Lung microvascular endothelial cell (primary cell): Measurements from ENCODE around the gene ZFYVE9. TPM values are rescaled to one million over a fixed set of nuclear protein-coding genes. Genes with fewer than 3 reads are reported as not detected.
"Not testable (repeated sequence)": the region's sequence is repeated elsewhere in the genome, so short reads cannot be mapped to it uniquely, and the experiment has no call there.

ENCODE experiments used
- DNase-seq, 2 donors: peaks; one replicate each; pipeline versions ENCODE4 v3.0.0 to v3.0.0-alpha.2; 2010; ENCODE audit warnings: low read depth in 2 of 2
- total RNA-seq: library from RNA; depleted of rRNA; stranded (reverse); fragments of >200 nt; gene quantifications from 2 replicates; pipeline ENCODE4 v1.2.1, GENCODE V29; 2014

ZFYVE9 gene
- total RNA-seq, 1 donor from 2014 or later, result 36.7 TPM

DNA sequence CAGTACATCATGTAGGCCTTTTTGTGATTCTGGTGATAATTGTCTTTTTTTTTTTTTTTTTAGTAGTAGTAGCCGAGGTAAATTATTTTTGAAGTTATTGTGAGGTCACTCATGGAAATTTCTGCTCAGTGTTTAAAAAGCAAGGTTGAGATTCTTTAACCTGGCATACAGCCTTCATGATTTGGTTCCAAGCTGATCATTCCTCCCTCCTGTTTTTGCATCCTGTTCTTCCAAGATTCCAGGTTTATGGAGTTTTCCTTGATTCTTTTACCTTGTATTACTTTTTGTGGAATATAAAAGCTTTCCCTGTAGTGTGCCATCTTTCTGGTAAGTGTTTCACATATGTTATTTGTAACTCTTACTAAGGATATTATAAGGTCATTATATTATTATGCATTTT is 9.1 kb downstream of the ZFYVE9 start:
- DNase-seq, result no peak

DNA sequence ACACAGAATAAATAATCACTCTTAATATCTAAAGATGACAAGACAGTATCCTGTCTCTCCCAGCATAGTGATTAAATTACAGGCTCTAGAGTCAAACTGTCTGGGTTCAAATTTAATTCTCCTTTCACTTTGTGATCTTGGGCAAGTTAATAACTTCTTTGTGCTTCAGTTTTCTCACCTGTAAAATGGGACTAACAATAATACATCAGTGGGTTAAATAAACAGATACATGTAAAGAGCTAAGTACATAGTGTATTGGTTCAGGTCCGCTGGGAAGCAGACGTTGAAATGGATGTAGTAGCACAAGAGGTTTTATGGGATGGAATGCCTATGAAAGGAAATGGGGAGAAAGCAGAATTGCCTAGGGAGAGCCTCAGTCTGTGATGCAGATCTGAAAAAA is 10.7 kb downstream of the ZFYVE9 start:
- DNase-seq, result no peak

DNA sequence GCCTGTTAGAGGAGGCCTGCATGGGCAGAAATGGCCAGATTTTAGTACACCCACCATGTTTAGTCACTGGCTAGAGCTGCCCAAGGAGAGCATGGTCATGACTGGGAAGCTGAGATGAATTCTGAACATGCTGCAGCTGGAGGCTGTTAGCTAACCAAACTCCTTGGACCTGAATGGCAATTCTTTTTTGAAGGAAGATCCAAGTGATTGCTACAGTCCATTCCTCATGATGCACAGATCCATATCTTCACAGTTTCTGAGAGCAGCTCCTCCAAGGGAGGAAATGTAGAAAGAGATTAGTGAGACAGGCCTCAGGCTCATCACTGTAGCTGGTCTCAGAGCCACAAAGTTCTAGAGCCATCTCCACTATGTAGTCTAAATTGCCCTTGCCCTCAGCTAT is 11.1 kb downstream of the ZFYVE9 start:
- DNase-seq, result peak in 1 of 2 donors; percentile 3

DNA sequence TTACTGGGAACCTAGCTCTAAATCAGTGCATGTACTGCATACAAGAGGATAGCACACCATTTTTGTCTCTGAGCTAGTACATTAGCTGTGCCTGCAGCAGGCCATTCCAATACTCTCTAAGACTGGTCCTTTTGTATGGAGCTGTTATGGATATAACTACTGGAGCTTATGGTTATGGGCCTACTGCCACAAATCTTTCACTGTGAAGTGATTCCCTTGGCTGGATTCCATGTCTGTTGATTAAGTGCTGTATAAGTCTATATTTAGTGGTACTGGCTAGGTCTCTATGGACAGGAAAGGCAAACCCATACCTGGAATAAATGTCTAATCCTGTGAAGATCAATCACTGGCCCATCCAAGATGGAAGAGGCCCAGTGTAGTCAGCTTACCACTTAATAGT is 12.0 kb downstream of the ZFYVE9 start:
- peak; percentile 37 to 73 for DNase-seq

DNA sequence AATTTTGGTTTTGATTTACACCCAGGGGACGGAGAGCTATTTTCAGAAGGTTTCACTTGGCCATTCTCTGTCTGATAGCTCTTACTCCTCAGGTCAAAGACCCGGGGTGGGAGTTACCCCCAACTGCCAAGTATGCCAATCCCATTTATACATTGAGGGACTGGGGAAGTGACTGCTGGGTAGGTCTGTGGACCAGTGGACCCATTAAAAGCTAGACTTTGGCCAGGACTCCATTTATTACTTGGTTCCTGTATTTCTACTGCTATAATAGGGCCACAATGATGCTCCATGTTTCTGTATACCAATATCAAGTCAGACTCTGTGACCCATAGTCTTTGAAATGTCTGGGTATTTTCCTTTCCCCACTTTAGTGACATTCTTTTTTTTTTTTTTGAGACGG is 14.6 kb downstream of the ZFYVE9 start:
- DNase-seq, result no peak

DNA sequence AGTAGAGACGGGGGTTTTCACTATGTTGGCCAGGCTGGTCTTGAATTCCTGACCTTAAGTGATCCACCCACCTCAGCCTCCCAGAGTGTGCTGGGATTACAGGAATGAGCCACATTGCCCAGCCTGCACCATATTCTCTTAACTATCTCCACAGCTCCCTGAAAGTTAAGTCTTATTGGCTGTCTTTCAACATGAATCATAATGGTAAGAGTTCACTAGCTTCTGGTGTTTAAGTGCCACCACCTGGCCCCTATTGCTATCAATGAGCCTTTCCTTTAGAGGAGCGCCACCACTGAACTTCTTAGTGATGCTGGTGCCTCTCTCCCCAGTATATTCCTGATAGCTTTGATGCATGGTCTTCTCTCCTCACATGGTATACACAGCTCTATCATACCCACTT is 15.7 kb downstream of the ZFYVE9 start:
- no peak for DNase-seq

DNA sequence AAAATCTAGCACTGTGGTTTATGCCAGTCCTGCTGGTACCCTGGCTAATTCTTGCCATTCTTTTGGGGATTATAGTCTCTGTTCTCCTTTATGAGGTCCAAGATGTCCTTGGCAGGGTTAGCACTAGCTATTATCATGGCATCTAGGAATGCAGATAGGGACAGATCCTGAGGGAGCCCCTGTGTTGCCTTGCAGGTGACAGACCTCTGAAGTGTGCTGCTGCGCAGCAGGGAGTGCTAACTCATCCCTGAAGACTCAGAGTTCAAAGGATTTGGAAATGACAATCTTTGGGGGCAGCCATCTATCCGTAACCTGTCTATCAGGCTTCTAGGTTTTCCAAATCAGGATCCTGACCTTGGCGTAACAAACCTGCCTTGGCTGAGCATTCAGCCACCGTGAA is 16.3 kb downstream of the ZFYVE9 start:
- DNase-seq, result no peak

DNA sequence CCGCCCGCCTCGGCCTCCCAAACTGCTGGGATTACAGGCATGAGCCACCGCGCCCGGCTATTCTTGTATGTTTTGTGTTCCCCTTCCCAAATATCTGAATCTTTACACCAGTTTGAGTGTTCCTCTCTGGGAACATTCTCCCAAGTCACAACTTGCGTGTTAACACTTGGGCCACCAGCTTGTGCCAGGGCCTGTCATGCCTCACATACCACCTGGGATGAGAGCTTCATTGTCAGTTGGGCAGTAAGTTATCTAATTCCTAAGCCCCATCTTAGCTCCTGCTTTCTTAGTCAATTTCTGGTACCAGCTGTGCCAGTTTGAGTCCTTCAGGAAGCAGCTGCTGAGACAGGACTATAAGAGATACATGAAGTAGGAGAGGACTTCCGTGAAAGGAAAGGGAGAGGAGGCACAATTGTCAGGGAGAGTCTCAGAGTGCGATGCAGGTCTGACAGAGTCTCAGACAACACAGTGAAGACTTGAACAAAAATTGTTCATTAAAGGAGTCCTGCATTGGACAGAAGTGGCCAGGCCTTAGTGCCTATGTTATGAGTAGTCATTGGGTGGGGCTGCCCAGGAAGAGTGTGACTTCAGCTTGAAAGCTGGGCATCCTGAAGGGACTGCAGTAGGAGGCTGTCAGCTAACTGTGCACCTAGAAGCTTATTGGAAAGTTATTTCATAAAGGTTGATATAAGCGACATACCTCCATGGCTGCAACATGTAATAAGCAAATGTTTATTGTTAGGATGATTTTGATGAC is 17.3 kb downstream of the ZFYVE9 start:
- DNase-seq, result peak in 1 of 2 donors; percentile 28

DNA sequence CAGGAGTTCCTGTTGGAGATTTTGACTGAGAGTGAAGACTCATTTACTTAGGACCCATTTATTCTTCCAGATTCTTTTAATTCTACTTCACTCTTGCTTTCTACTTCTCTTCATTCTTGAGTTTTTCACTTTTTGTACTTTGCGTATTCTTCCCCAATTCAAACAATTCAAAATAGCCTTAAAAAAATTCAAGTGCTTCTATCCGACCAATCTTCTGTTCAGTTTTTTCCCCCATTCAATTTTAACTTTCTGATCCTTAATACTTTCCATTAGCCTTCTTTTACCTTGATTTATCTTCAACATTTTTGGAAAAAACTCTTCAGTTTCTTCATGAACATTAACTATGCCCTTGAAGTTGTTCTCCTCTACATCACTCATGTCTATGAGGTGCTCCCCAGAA is 21.1 kb downstream of the ZFYVE9 start:
- no peak for DNase-seq

DNA sequence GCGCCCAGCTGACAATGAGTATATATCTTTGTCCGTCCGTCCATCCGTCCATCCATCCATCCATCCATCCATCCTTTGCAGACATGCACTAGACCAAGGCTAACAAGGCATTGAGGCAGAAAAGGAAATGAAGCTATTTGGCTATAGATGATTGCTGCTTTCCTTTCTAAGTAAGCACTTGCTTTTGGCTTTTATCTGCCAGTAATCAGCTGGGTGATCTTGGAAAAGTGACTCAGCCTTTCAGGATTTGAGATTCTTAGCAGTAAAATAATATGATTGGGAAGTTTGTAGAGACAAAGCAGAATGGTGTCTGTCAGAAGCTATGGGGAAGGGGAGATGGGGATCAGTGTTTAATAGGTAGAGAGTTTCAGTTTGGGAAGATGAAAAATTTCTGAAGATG is 22.7 kb downstream of the ZFYVE9 start:
- peak in 1 of 2 donors; percentile 42 for DNase-seq

DNA sequence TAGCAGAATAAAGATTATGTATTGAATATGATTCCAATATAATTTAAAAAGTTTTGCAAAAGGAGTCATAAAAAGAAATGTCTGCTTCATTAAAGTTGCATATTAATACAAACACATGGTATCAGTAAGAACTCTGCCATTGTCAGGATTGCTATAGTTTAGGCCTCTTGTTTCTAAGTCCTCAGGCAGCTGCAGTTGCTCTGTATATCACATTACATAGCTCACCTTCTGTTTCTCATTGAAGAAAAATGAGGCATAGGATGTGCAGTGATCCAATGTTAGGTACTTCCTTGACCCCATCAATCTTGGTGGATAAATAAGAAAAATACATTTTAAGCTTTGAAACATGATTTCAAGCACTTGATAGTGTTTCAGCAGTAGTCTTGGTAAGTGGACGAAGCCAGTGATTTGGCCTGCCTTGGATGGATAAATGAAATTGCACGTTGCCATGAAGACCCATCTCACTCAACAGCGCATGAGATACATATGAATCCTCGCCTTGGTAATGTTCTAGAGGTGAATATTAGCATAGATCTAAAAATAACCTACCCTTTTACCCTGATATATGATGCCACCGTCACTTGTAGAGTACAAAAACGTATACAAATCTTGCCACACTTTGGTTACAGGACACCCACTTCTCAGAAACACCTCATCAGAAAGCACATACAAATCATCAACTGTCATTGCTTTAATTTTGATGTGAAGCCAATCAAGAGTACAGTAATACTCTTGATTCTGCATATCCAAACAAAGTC is 25.3 kb downstream of the ZFYVE9 start:
- DNase-seq, result no peak

DNA sequence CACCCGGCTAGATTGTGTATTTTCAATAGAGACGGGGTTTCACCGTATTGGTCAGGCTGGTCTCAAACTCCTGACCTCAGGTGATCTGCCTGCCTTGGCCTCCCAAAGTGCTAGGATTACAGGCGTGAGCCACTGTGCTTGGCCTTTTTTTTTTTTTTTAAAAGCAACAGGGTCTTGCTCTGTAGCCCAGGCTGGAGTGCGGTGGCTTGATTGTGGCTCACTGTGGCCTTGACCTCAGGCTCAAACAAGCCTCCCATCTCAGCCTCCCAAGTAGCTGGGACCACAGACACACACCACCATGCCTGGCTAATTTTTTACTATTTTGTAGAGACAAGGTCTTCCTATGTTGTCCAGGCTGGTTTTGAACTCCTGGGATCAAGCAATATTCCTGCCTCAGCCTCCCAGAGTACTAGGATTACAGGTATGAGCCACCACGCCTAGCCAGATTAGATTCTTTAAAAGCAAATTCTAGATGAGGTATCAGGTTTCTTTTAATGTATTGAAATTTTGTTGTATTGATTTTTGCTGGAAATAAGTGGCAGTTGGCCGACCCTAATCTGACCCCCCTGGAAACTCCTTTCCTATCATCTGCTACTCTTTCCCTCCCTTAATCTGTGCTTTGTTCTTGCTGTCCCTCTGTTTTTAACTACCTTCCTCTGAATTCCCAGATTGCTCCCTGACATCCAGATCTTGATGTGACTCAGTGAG is 26.6 kb downstream of the ZFYVE9 start:
- no peak for DNase-seq

DNA sequence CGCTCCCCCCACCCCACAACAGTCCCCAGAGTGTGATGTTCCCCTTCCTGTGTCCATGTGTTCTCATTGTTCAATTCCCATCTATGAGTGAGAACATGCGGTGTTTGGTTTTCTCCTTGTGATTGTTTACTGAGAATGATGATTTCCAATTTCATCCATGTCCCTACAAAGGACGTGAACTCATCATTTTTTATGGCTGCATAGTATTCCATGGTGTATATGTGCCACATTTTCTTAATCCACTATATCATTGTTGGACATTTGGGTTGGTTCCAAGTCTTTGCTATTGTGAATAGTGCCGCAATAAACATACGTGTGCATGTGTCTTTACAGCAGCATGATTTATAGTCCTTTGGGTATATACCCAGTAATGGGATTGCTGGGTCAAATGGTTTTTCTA is 29.3 kb downstream of the ZFYVE9 start:
- DNase-seq, result not testable (repeated sequence)

DNA sequence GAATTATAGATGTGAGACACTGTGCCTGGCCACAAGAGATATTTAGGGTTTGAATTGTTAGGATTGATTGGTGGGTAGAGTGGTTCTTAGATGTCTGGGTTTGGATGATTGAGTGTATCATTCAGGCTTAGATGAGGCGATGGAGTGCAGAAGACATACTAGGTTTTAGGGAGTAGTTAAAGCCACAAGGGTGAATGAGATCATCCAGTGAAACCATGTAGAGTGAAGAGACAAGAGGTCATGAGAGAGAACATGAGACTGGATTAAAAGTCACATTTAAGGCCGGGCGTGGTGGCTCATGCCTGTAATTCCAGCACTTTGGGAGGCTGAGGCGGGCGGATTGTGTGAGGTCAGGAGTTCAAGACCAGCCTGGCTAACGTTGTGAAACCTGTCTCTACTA is 37.2 kb downstream of the ZFYVE9 start:
- no peak for DNase-seq

DNA sequence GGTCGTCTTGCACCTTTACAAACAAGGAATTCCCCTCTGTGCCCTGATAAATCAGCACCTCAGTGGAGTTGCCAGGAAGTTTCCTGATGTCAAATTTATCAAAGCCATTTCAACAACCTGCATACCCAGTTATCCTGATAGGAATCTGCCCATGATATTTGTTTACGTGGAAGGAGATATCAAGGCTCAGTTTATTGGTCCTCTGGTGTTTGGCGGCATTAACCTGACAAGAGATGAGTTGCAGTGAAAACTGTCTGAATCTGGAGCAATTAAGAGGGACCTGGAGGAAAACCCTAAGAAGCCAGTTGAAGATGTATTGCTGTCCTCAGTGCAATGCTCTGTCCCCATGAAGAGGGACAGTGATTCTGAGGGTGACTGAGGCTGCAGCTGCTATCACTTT is 38.3 kb downstream of the ZFYVE9 start:
- DNase-seq, result no peak

DNA sequence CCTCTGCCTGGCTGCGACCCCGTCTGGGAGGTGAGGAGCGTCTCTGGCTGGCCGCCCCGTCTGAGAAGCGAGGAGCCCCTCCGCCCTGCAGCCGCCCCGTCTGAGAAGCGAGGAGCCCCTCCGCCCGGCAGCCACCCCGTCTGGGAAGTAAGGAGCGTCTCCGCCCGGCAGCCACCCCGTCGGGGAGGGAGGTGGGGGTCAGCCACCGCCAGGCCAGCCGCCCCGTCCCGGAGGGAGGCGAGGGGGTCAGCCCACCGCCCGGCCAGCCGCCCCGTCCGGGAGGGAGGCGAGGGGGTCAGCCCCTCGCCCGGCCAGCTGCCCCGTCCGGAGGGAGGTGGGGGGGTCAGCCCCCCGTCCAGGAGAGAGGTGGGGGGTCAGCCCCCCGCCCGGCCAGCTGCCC is 39.9 kb downstream of the ZFYVE9 start:
- not testable (repeated sequence) for DNase-seq

DNA sequence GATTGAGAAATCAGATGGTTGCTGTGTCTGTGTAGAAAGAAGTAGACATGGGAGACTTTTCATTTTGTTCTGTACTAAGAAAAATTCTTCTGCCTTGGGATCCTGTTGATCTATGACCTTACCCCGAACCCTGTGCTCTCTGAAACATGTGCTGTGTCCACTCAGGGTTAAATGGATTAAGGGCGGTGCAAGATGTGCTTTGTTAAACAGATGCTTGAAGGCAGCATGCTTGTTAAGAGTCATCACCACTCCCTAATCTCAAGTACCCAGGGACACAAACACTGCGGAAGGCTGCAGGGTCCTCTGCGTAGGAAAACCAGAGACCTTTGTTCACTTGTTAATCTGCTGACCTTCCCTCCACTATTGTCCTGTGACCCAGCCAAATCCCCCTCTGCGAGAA is 40.4 kb downstream of the ZFYVE9 start:
- not testable (repeated sequence) for DNase-seq

DNA sequence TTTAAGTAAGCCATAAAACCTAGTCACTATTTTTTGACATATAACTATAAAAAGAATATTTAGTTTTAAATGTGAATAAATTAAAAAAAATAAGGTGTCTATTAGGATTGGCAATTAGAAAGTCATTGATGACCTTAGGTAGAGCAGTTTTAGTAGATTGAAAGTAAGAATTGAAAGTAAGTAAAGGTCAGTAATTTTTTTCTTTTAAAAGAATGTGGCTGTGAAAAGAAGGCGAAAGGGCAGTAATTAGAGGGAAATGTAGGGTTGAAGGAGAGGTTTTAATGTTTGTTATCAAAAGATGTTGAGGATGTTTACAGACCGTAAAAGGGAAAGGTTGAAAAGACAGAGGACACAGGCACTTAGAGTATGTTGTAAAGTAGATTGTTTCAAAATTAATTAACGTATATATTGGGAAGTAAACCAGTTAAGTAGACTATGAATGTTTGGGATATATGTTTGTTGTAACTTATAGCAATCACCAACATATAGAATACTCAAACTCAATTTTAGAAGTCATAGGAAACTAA is 41.0 kb downstream of the ZFYVE9 start:
- no peak for DNase-seq

DNA sequence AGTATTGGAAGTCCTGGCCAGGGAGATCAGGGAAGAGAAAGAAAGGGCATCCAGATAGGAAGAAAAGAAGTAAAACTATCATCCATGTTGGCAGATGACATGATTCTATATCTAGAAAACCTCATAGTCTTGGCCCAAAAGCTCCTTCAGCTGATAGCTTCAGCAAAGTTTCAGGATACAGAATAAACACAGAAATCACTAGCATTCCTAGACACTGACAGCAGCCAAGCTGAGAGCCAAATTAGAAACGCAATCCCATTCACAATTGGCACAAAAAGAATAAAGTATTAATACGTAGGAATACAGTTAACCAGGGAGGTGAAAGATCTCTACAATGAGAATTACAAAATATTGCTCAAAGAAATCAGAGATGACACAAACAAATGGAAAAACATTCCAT is 44.6 kb downstream of the ZFYVE9 start:
- no peak for DNase-seq

DNA sequence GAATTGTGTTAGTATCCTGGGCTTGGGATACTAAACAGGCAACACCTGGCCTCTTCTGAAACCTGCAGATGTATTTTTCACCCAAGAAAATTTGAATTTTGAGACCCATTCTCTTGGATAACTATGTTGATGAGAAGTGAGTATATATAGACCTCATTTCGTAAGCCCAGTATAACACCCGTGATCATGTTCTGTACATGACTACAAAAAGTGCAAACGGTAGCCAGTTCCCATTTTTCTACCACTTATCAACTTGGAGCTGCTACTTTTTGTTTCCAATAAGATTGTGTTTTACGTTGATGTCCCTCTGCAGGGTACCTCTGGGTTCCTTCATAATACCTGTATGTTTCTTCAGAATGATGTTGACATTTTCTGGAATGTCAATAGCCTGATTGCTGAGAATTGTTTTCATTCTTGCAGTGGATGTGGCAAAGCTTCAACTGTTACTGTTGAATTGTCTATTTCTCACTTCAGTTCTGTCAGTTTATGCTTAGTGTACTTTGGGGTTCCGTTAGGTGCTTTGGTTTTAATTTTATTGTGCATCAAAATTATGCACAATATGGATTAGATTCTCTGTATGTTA is 48.1 kb downstream of the ZFYVE9 start:
- DNase-seq, result no peak

DNA sequence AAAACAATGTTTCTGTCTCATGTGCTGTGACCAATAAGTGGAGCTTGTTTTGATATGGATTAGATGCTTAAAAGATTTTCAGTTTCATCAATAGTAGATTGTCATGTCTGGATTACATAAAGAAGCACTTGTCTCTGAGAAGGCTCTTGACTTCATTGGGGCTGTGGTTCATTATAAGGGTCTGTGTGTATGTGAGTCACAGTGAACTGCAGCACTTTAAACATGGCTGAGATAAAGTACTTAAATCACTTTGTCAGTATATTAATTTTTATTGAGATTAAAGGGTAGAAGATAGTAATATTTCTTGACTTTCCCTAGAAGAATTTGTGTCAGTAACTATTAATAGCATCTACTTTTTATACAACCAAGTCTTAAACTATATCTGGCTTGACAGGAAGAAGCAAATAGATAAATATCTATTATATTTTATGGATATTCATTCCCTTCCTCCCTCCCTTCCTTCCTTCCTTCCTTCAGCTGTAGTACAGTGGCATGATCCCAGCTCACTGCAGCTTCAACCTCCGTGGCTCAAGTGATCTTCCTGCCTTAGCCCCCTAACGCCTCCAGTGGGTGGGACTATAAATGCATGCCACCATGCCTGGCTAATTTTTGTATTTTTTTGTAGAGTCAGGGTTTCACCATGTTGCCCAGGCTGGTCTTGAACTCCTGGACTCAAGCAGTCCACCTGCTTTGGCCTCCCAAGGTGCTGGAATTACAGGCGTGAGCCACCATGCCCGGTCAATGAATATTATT is 48.8 kb downstream of the ZFYVE9 start:
- peak; percentile 9 to 20 for DNase-seq
